ENCODE results near the gene MYCL.

MYCL gene

DNA sequence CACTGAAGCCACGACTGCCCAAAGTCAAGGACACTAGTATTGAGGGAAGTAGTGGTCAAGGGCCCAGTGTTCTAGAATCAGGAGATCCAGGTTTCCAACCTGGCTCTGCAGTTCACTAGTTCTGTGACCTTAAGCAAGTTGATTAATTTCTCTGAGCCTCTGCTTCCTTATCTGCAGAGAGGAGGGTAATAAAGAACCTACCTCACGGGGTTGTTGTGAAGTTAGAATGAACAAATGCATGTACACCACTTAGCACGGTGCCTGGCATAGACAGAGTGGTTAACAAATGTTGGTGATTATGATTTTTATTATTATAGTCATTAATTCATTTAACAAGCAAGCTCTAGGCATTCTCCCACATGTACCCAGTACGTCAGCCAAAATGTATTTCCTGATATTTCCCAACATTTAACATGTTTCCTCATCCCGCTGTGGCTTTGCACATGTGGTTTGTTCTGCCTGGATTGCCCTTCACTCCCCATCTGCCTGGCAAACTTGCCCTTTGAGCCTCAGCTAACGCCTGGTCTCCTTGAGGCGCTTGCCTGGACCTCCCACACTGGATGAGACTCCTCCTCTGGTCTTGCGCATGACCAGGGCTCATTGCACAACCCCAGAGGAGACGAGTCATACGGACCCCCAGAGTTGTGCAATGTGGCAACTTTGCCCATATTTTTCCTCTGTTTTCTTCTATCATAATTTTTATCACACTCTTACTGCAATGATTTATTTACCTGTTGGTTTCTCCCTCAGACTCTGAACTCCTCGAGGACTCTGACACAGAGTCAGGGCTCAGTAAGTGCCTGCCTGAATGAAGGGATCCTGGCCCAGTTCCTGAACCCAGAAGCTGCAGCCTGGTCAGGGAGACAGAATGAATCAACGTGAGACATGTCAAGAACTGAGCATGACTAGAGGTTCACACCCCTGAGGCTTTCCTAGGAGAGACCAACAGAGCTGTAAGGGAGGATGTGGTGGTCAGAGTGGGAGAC is 32.5 kb upstream of the MYCL start:
- peaks cover 0 to 3% of the 10 kb centered on the region in 2 donors for H3K27me3 ChIP-seq
- no peaks in the 10 kb centered on the region for H3K36me3 ChIP-seq
- TF ChIP-seq, protein P1, sequence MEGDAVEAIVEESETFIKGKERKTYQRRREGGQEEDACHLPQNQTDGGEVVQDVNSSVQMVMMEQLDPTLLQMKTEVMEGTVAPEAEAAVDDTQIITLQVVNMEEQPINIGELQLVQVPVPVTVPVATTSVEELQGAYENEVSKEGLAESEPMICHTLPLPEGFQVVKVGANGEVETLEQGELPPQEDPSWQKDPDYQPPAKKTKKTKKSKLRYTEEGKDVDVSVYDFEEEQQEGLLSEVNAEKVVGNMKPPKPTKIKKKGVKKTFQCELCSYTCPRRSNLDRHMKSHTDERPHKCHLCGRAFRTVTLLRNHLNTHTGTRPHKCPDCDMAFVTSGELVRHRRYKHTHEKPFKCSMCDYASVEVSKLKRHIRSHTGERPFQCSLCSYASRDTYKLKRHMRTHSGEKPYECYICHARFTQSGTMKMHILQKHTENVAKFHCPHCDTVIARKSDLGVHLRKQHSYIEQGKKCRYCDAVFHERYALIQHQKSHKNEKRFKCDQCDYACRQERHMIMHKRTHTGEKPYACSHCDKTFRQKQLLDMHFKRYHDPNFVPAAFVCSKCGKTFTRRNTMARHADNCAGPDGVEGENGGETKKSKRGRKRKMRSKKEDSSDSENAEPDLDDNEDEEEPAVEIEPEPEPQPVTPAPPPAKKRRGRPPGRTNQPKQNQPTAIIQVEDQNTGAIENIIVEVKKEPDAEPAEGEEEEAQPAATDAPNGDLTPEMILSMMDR (IDR thresholded peaks at IDR 0.05) = no peak
- intact Hi-C loops (cut with DNase I; ENCODE audit: low total_unique reads) = no loop called here
- no peak overlapping the region for H3K27ac ChIP-seq
- peak; percentile 88 to 89 for DNase-seq
- peaks cover 0 to 8% (median 0%) of the 10 kb centered on the region in 4 donors for H3K4me1 ChIP-seq
- H3K9me3 ChIP-seq = no peaks in the 10 kb centered on the region
- no peak overlapping the region for H3K4me3 ChIP-seq

DNA sequence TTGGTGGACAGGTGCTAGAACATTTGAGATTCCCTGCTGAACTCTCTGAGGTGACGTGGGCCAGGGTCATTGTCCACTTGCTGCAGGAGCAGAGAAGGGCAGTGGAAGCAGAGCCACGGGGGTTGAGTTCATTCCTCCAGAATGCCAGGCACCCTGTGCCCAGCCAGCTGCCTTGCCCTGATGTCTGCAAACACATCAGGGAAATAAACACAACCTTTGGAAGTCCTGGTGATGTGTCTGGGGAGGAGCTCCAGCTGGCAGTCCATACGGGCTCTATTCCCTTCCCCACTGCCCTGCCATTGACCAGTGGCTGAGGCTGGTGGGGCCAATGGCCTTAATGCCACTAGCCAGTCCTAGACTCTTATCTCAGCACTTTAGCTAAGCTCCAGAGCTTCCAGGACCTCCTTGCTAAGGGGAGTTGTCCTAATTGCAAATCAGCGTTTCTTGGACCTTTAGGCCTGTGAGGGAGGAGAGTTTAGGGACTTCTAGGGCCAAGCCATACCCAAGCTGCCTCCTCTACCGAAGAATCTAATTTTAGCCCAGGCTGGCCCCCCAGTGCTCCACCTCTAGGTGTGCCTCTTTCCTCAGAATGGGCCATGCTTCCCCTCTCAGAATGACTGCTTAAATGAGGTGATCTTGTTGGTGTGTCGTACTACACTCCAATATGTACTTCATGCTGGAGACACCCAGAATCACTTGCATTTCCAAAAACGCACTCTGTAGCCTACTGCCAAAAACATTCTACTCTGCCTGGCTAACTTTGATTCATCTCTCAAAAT is 27.3 kb upstream of the MYCL start:
- H3K27me3 ChIP-seq = no peaks in the 10 kb centered on the region
- H3K36me3 ChIP-seq = no peaks in the 10 kb centered on the region
- TF ChIP-seq, protein P1 (IDR thresholded peaks at IDR 0.05) = no peak
- H3K4me1 ChIP-seq = peaks cover 0 to 13% (median 0%) of the 10 kb centered on the region in 4 donors
- no peak overlapping the region for H3K4me3 ChIP-seq
- DNase-seq = no peak
- H3K9me3 ChIP-seq = no peaks in the 10 kb centered on the region
- H3K27ac ChIP-seq = no peak overlapping the region
- intact Hi-C loops (cut with DNase I; ENCODE audit: low total_unique reads) = no loop called here

DNA sequence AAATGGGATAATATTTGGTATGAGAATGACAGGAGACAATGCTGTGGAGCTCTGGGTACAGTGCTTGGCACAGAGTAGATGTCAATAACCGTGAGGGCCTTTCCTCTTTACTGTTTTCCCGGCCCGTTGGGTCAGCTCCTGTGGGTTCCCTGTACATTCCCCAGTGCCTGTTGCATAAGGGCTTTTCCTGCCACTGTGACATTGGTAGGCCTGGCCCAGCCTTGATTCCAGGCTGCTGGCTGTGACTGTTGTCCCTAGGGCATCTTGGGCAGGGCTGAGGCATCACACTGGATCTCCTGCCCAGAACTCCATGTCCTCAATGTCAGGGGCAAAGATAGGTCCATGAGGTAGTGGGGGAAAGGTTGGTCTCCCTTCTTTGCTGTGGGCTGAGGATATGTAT is 25.8 kb upstream of the MYCL start:
- Histone ChIP-seq H3K4me1 (peaks cover 0 to 6% (median 0%) of the 10 kb centered on the region in 4 donors), H3K9me3 (no peaks in the 10 kb centered on the region), H3K4me3 (no peak overlapping the region), H3K27ac (no peak overlapping the region), H3K36me3 (no peaks in the 10 kb centered on the region), H3K27me3 (peaks cover 0 to 10% of the 10 kb centered on the region in 2 donors)
- TF ChIP-seq, protein P1 (IDR thresholded peaks at IDR 0.05) = no peak
- DNase-seq = peak in 1 of 2 donors; percentile 24
- intact Hi-C loops (cut with DNase I; ENCODE audit: low total_unique reads) = no loop called here

DNA sequence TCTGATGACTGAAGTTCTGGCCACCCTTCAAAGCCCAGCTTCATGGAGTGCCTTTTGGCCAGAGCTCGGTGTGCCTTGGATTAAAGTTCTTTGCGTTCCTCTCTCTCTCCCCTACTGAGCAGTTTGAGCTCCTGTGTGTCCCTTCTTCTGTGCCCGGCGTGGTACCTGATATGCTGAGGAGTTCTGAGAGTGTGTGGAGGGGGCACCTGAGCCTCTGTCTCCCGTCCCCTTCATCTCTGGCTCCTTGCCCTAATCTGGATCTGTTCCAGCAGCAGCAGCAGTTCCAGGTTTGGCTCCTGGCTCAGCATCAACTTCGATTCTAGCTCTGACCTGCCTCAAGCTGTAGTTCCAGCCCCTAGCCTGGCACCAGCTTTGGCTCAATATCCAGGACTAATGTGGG is 25.1 kb upstream of the MYCL start:
- DNase-seq = no peak
- Histone ChIP-seq H3K27me3 (peaks cover 0 to 17% of the 10 kb centered on the region in 2 donors), H3K4me3 (no peak overlapping the region), H3K27ac (no peak overlapping the region), H3K9me3 (no peaks in the 10 kb centered on the region), H3K4me1 (peaks cover 0 to 6% (median 0%) of the 10 kb centered on the region in 4 donors), H3K36me3 (no peaks in the 10 kb centered on the region)
- TF ChIP-seq, protein P1 (IDR thresholded peaks at IDR 0.05) = no peak
- intact Hi-C loops (cut with DNase I; ENCODE audit: low total_unique reads) = no loop called here

DNA sequence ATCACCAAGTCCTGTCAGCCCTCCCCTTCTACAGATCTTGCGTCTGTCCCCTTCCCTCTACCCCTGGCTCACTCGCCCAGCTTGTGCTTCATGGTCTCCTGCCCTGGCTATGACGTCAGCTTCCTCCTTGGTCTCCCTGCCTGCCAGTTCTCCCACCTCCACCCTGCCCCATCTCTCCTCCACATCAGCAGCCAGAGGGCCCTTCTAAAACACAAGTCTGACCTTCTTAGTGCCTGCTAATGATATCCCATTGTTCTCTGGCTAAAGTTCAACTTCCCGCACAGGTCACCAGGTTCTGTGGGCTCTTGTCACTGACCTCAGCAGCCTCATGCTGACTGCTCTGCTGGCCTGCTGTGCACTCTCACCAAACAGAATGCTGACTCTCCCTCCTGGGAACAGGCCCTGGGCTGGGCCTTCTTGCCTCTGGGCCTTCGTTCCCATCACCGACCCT is 24.7 kb upstream of the MYCL start:
- Histone ChIP-seq H3K27me3 (peaks cover 0 to 22% of the 10 kb centered on the region in 2 donors), H3K36me3 (no peaks in the 10 kb centered on the region), H3K4me3 (no peak overlapping the region), H3K4me1 (peaks cover 0 to 6% (median 0%) of the 10 kb centered on the region in 4 donors), H3K27ac (no peak overlapping the region), H3K9me3 (no peaks in the 10 kb centered on the region)
- TF ChIP-seq, protein P1 (IDR thresholded peaks at IDR 0.05) = no peak
- intact Hi-C loops (cut with DNase I; ENCODE audit: low total_unique reads) = no loop called here
- no peak for DNase-seq

Data from tibial artery (tissue), 4 donors.